Body of pancreas (tissue), 4 donors: ENCODE measurements around the gene ACTL6B.

ENCODE experiments used
- POLR2A ChIP-seq, 3 donors: fragments of 450-650 bp; IDR thresholded peaks; one replicate each; pipeline ENCODE4 v1.6.1; 2016; ENCODE audit warnings: antibody characterized with exemption in 3 of 3, mild to moderate bottlenecking in 2 of 3
- TF ChIP-seq, protein P1 (sequence below), 7 experiments: fragments of 450-650 bp in 4 of 7; fragments of 200-600 bp in 3 of 7; sonication (generic) in 3 of 7; IDR thresholded peaks; one replicate each; pipeline ENCODE4 v1.5.1; 2016 to 2019; ENCODE audit warnings: antibody characterized with exemption in 7 of 7

DNA sequence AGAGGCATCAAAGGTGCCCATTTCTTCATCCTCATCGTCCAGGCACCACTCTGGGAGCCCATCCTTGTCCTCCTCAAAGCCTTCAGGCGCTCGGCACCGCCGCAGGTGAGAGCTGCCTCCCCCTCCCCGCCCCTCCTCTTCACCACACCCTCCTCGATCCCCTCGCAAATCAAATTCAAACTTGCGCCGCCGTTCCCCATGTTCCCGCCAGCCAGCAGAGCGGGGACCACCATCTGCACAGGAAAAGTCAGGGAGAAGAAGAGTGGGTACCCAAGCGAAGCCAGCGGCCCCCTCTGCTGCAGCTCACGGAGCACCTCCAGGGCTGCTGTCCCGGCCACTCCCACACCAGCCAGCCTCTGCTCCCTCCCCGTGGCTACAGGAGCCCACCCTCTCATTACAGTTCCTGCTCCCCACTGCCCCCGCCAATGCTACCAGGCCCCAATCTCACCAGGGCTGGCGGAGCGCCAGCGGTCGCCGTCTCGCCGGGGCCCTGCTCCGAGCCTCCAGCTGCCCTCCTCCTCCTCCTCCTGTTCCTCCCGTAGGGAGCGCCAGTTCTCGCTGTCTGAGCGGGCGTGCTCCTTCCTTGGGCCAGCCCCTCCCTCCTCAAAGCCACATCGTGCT, 30.1 kb upstream of the ACTL6B start:
- TF ChIP-seq, protein P1, sequence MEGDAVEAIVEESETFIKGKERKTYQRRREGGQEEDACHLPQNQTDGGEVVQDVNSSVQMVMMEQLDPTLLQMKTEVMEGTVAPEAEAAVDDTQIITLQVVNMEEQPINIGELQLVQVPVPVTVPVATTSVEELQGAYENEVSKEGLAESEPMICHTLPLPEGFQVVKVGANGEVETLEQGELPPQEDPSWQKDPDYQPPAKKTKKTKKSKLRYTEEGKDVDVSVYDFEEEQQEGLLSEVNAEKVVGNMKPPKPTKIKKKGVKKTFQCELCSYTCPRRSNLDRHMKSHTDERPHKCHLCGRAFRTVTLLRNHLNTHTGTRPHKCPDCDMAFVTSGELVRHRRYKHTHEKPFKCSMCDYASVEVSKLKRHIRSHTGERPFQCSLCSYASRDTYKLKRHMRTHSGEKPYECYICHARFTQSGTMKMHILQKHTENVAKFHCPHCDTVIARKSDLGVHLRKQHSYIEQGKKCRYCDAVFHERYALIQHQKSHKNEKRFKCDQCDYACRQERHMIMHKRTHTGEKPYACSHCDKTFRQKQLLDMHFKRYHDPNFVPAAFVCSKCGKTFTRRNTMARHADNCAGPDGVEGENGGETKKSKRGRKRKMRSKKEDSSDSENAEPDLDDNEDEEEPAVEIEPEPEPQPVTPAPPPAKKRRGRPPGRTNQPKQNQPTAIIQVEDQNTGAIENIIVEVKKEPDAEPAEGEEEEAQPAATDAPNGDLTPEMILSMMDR (IDR thresholded peaks at IDR 0.05): no peak
- no peak for TF ChIP-seq POLR2A (IDR thresholded peaks at IDR 0.05)
